C4-2B (cell line): ENCODE data around the gene WWOX.

Source experiments
- ZFX ChIP-seq: fragments of 450-650 bp; IDR thresholded peaks from 2 replicates; pipeline ENCODE4 v1.6.1; 2017
- TF ChIP-seq, protein P1 (sequence below): fragments of 450-650 bp; conservative IDR thresholded peaks from 2 replicates; pipeline ENCODE4 v1.5.1; 2017; ENCODE audit warnings: mild to moderate bottlenecking

- TF ChIP-seq, protein P1, sequence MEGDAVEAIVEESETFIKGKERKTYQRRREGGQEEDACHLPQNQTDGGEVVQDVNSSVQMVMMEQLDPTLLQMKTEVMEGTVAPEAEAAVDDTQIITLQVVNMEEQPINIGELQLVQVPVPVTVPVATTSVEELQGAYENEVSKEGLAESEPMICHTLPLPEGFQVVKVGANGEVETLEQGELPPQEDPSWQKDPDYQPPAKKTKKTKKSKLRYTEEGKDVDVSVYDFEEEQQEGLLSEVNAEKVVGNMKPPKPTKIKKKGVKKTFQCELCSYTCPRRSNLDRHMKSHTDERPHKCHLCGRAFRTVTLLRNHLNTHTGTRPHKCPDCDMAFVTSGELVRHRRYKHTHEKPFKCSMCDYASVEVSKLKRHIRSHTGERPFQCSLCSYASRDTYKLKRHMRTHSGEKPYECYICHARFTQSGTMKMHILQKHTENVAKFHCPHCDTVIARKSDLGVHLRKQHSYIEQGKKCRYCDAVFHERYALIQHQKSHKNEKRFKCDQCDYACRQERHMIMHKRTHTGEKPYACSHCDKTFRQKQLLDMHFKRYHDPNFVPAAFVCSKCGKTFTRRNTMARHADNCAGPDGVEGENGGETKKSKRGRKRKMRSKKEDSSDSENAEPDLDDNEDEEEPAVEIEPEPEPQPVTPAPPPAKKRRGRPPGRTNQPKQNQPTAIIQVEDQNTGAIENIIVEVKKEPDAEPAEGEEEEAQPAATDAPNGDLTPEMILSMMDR, result no peak
- TF ChIP-seq ZFX, result no peak
These were observed 591.1 kb downstream of the WWOX start for GRCh38 chr16:78690510-78690909.
